HG02970 (cell line): ENCODE data around the gene CTNND1.

ENCODE experiments used
- ATAC-seq: cut with Tn5 transposase; IDR thresholded peaks from one replicate; pipeline ENCODE4 v1.9.1; 2021; ENCODE audit warnings: mild to moderate bottlenecking, moderate library complexity, moderate number of reproducible peaks; ENCODE audit not compliant: unreplicated experiment, low FRiP score

CTNND1 gene

DNA sequence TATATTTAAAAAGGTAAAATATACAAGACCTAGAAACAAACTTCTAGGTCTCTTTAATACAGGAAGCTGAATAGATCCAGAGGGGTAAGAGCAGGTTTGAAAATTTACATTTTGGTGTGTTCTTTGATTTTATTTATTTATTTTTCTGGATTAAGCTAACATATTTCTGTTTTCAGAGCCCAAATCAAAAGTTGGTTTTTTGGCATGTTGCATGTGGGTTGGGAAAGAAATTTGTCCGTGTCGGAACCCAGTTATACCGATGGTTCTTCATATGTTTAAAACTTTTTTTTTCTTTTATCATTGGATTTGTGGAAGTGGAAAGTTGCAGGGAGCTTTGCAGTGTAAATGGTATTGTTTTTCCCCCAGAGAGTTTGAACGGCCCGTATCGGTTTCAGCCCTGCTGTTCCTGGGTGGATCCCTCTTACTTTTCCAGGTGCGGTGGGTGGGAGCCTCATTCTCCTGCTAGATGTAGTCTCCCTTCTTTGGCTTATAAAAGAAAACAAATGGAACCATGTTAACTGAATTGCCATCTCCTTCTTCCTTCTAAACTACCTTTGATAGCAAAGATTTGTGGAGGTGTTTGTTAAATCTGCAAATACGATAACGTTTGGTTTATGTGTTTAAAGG, 746 bp downstream of the CTNND1 start:
- ATAC-seq: no peak

DNA sequence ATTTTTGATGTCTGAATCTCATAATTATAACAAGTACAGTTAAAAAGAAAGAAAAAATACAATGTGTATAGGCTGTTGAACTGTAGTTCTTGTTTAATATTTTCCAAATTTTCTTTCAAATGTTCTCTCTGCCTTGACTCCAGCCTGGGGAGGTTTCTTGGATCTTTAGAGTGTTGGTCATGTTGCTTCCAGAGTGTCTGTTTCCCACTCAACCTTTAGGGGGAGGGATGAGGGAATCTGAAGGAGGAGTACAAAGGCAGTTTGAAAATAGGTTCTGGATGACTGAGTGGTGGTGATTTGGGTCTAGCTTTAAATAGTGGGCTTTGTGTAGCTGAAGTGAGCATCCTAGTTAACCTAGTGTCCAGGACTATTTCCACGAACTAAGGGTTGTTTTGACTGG, 2.0 kb downstream of the CTNND1 start:
- ATAC-seq: no peak

DNA sequence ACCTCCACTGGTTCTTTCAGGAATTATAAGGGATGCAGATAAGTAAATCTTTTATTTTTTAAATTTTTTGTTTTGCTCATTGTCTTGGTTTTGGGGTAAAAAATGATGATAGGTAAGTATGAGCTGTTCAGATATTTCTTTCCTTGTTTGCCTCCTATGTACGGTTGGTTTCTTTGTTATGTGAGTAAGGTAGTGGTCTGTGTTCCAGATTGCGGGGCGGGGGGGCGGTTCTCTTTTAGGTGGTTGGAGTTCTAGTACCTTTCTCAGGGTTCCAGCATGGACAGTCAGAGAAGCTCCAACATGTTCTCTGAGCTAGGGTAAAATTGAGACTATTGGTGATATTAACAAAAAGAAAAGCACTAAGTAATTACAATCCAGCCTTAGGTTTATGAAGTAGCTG, 2.4 kb downstream of the CTNND1 start:
- no peak for ATAC-seq

DNA sequence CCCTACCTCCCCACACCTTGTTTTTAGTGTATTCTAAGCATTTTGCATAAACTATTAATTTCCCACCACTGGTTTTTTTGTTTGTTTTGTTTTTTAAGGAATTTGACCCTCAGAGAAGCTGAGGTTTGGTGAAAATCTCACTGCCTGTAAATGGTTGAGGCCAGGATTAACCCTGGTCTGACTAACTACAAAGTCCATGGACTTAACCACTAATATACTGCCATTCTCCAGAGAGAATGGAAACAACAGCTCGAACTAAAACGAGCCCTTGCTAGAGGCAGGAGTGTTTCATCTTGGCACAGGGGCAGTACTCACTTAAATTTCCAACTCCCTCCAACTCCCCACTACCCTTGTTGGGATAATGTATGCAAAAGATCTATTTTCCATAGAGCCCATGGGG, 3.0 kb downstream of the CTNND1 start:
- no peak for ATAC-seq

DNA sequence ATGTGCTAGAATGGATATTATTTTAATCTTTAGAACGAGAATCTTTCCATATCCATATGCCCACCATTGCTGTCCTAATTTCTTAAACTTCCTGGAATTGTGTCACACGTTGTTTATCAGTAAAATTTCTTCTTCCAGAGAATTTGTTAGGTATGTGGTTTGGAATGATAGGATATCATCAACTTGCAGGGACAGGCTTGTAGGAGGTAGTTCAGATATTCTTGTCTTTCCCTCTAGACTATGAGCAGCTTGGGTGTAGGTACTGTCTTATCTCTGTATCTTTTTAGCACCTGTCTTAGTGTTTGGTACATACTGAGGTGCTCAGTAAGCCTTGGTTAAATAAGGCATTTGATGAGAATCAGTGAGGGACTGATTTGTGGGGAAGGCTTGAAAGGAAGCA, 3.4 kb downstream of the CTNND1 start:
- no peak for ATAC-seq

DNA sequence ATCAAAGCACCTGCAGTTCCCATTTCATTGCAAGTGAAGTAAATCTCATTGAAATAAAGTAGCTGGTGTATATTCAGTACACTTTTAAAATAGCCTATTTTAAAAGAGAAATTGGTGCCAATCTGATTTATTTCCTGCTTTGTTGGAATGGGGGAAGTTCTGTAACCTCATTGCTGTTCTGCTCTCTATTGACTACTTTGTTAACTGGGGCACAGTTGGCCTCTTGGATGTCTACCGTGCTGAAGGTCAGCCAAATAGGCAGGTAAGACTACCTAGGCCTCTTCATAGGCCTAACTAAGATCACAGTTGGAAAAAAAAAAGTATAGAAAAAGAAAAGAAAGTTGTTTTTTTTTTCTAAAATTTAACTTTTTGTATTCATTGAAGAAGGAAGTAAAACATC, 9.2 kb downstream of the CTNND1 start:
- ATAC-seq: no peak

DNA sequence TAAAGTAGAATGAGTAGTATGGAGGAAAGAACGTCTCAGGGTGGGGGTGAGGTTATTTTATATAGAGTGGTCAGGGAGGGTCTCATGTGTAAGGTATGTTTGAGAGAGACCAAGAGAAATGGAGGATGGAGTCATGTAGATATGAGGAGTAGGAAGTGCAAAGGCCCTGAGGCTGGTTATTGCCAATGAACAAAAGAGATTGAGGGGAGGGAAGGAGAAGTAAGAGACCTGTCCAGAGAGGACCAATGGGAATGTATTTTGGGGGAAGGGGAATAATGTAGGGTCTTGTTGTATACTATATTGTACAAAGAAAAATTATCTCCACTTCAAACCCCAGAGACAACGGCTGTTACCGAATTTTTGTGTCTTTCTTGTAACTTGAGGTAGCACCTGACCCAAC, 9.8 kb downstream of the CTNND1 start:
- no peak for ATAC-seq

DNA sequence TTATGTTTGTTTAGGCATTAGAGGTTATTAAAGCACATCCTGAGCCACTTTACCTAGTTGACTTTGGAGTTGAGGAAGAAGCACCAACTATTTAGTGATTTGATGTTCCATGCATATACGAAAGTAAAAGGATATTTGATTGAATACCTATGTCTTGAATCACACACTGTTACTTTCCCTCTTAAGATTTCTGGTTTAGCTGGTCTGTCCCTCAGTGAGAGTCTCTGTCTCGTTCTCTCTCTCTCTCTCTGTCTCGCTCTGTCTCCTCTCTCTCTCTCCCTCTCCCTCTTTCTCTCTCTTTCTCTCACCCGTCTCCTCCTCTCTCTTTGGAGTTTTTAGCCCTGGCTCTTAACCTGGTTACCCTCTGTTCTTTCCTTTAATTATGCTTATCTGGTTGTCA, 11.0 kb downstream of the CTNND1 start:
- no peak for ATAC-seq

DNA sequence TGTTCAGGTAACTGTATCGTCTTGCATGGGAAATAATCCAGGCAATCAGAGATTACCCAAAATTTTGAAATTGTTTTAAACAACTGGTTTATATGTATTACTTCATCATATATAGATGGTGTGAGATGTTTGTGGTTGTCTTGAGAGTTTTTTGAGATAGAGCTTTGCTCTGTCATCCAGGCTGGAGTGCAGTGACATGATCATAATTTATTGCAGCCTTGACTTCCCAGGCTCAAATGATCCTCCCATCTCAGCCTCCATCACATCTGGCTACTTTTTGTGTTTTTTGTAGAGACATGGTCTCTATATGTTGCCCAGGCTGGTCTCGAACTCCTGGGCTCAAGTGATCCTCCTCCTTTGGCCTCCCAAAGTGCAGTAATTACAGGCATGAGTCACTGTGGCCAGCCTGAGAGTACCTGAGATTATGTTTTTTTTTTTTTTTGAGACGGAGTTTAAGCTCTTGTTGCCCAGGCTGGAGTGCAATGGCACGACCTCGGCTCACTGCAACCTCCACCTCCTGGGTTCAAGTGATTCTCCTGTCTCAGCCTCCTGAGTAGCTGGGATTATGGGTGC, 11.5 kb downstream of the CTNND1 start:
- ATAC-seq: no peak

DNA sequence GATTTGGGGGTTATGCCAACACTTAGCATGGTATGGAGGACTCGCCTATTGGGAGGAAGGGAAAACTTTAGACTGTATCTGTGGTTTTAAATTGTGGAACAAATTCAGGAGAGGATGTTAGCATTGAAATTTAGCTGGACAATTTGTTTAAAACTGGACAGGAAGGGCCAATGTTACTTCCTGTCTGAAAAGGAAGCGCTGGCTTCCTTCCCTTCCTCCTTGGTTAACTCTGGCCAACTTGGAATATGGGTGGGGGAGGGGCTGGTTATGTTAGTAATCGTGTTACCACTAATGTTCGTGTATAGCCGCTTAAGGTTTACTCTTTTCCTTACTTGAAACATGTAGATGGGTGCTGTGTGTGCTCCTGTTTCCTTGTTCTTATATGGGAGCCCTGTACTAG, 13.9 kb downstream of the CTNND1 start:
- no peak for ATAC-seq

DNA sequence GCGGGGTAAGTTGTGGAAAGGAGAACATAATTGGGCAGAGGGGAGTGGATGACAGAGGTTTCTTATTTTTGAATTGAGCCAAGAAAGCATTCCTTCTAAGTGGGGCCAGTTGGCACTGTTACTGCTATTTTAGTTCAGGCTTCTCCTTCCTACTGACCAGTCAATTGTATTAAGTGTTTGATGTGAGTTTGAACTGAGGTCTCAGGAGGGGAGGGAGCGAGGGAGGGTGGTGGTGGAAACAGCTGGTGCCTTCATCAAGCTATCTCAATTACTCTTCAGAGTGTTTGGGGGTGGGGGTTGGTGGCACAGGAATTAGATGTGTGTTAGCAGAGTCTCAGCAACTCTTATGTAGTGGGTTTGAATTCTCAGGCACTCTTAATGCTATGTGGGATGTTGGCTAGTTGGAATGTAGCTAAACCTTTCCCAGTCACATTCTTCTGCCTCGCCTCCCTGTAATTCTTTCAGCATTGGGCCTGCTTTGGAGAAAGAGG, 14.5 kb downstream of the CTNND1 start:
- ATAC-seq: no peak

DNA sequence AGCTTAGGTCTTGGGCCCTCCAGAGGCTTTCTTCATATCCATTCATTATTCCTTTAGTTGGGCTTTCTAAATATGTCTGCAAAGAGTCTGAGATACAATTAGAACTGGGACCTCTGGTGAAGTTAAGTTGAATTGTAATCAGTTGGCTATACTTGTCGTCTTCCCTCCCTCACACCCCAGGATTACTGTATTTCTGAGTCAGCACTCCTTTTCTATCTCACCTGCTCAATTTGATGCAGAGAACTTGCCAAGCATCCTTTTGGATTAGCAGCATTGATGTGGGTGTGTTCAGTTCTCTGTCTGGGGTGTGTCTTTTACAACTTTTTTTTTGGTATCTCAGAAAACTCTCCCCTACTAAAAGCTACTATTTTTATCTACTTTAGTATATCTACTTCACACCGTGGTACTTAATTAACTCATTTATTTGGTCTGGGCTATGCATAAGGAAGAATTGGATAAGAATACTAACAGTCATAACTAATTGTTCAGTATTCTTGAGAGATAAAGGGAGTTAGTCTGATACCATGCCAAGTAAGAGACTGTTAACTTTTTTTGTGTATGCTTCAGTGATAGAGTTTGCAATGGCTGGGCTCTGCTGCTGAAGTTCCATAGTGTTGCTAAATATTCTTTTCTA, 15.1 kb downstream of the CTNND1 start:
- no peak for ATAC-seq

DNA sequence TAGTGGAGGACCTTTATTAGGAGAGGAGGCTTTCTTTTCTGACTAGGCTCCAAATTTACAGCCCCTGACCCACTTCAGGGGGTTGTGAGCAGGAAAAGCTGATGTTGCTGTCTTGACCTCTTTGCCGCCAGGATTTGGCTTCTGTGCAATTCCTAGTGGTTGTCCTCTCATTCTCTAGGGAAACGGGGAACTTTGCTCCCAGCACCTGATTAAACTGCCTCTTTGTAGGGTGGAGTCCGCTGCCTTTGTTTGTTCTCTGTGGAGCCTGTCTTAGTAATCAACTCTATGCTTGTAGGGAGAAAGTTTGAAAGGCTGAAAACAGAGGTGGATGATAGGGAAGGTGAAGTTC, 16.3 kb downstream of the CTNND1 start:
- no peak for ATAC-seq

DNA sequence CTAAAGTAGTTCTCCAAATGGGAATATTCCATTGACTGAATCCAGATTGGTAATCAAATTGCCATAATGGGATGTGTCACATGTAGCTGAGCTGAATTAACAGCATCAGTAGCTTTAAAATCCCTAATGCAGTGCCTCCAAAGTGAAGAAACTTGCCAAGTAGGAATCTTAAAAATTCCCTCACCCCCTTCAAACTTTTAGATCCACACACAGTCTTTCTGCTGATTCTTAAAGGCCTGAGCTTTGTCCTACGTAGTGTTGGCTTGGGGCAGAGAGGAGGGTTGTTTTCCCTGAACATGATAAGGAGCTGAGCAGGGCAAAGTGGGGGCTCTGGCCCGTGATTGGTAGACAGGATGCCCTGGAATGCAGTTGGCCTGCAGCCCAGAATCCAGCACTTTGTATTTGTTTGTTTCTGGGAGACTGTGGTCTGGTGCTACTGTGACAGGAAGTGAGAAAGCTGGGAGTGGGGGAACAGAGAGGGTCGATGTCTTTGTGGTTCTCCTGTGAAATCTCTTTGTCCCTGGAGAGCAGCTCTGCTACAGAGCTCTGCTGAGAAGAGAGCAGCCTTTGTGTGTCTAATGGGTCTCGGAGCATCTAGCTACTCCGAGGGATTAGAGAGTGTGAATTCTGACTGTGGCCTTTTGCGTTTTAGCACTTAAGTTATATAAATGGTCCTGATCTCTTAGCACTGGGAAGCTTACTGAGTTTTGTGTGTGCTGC, 16.9 kb downstream of the CTNND1 start:
- ATAC-seq: no peak

DNA sequence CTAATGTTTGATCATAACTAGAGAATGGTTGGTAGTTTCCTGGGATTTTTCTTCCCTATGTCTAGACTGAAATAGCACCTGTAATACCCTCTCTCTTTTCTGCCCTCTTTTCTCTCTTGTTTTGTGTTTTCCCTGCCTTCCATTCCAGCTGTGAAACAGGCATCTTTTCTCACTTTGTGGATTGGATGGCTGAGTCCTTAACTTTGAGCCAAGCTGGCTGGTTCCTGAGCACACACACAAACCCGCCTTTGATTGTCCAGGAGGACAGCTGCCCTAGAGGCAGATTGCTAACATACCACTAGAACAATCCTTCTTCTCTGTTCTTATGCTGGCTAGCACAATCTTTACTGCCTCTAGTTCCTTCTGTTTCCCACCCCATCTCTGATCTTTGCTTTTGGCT, 17.7 kb downstream of the CTNND1 start:
- no peak for ATAC-seq

DNA sequence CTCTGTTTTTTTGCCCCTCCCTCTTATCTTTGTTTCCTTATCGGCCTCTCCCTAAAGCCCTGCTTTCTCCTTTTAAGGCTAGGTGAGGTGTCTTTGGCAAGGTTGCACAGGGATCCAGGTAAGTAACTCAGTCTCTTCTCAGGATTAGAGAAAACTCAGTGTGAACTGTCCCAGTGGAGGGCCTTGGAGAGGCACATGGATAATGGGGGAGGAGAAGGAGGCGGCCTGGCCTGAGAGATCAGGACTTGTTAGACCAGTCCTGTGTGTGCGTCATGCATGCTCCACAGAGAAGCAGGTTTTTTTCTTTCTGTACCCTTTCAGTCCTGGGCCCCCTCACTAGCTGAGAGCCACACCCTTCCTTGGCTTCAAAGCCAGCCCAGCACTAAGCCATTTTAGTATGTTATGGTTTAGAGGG, 19.9 kb downstream of the CTNND1 start:
- ATAC-seq: no peak

DNA sequence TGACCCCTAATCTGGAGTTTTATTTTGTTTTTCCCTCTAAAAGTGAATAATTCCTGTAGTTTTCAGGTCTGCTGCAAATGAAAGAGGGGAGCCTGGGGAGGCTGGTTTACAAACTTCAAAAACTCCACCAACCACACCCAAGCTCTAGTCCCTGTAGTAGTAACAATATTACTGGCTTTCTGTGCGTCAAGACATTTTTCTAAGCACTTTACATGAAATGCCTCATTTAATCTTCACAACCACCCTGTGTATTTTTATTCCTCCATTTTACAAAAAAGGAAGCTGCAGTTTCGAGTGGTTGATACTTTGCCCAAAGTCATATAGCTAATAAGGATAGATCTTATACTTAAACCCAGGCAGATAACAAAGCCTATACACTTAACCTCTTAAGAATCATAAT, 23.5 kb downstream of the CTNND1 start:
- no peak for ATAC-seq

DNA sequence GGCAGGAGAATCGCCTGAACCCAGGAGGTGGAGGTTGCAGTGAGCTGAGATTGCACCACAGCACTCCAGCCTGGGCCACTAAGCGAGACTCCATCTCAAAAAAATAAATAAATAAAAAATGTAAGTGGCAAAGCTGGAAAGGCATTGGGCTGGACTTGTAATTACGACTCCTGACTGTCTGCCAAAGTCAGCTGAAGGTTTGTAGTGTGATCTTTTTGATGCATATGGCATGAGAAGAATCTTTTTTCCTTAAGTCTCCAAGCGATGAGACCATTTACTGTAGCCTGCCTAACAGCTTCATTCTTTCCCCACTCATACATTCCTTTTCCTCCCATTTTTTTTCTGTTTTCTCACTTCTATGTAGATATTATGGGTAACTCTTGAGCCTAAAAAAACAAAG, 24.8 kb downstream of the CTNND1 start:
- no peak for ATAC-seq

DNA sequence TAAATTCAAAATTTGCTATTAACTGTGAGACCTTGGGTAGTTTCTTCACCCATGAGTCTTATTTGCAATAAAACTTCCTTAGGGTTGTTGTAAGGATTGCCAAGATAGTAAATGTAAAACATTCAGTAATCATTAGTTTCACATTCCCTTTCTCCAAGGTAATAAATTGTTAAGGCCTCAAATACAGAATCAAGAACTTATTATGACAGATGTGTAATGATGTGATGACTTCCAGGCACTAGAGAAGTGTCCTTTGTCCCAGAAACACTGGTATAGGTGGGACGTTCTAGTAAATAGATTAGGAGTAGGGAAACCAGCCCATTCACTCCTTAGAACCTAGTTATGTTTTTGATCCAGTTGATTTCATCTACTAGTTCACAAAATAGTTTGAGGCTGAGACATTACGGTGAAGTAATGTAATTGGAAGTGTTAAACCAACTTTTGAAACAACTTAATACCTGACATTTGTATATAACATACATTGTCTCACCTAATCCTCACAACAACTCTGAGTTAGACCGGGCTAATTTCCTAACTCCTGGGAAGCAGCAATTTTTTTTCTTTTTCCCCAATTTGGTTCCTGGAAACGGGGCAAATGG, 25.5 kb downstream of the CTNND1 start:
- ATAC-seq: no peak

DNA sequence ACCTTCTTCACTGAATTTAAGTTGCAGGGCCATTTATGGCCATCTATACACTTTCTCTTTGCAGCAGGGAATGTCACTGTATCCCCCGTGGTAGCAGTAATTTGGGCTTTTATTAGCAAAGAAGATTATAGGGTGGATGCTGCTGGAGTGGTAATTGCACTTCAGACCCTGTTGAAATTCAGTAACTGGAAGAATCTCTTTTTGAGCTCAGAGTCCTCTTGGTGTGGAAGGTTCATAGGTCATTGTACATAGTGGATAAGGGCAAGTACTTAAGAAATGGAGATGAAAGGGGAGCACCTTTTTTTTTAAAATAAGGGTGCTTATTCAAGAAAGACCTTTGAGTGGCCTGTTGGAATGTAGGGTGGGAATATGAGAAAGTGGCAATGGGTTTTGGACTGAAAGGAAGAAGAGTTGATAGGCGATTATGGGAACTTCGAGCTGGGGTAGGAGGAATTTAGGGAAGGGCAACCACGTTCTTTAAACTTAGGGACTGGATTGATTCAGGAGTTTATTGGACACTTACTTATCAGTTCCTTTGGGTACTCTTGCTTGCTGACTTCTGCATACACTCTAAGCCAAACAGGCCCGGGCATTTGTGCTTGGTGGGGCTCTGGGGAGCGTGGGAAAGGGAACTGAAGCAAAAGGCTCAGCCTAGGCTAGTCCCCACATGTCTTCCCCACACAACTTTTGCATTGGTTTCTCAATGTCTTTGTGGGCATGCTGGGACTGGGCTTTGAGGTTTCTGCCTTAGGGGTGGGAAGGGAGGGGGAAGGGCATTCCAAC, 26.5 kb downstream of the CTNND1 start:
- no peak for ATAC-seq

DNA sequence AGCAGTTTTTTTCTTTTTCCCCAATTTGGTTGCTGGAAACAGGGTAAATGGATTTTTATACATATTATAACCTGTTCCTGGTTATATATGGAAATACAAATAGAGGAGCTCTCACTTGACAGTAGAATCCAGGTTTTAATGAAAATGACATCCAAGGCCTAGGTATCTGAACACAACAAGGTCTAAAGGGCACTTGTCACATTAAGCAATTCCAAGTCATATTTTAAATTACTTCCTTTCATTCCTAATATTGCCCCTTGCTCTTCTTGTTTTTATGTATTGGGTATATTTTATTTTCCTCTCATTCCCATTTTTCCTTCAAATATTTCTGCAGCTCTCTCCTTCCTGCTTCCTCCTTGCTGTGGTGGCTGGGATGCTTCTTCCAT, 27.1 kb downstream of the CTNND1 start:
- ATAC-seq: no peak
